RKO (cell line): ENCODE measurements around the gene MPP1.

ENCODE experiments used
- DNase-seq: peaks from one replicate; pipeline ENCODE4 v3.0.0-alpha.2; 2016; ENCODE audit warnings: low spot score

Gene MPP1

GRCh38 chrX:154731881-154732280 is 73.4 kb downstream of the MPP1 start:
- no peak for DNase-seq

- DNase-seq = no peak
Measured at GRCh38 chrX:154731184-154731583, 74.1 kb downstream of the MPP1 start.

- DNase-seq = no peak
Measured at GRCh38 chrX:154730253-154730891, 74.9 kb downstream of the MPP1 start.

- DNase-seq = no peak
Measured at GRCh38 chrX:154729439-154729838, 75.8 kb downstream of the MPP1 start.
